ENCODE data around the gene DYDC2.

DYDC2 gene

GRCh38 chr10:80365510-80365909, 8.9 kb downstream of the DYDC2 start:
- H3K27me3 ChIP-seq (ENCODE audit: control insufficient read depth, insufficient read depth, low read length): no peaks in the 10 kb centered on the region
- H3K4me1 ChIP-seq (ENCODE audit: control insufficient read depth, insufficient read depth, low read length): no peaks in the 10 kb centered on the region
- no peak overlapping the region for H3K4me3 ChIP-seq (ENCODE audit: low read depth, low read length)
- H3K9me3 ChIP-seq (ENCODE audit: control insufficient read depth, insufficient read depth, low read length): peaks cover 18% of the 10 kb centered on the region
- H3K27ac ChIP-seq (ENCODE audit: low read depth, low read length): no peak overlapping the region
- H3K9ac ChIP-seq (ENCODE audit: low read depth, low read length): no peak overlapping the region
- H3K36me3 ChIP-seq (ENCODE audit: control insufficient read depth, insufficient read depth, low read length): no peaks in the 10 kb centered on the region; the same call in 1 of the 2 replicates

- no peaks in the 10 kb centered on the region for H3K27me3 ChIP-seq (ENCODE audit: control insufficient read depth, insufficient read depth, low read length)
- H3K9me3 ChIP-seq (ENCODE audit: control insufficient read depth, insufficient read depth, low read length): peaks cover 17% of the 10 kb centered on the region
- no peak overlapping the region for H3K4me3 ChIP-seq (ENCODE audit: low read depth, low read length)
- H3K27ac ChIP-seq (ENCODE audit: low read depth, low read length): no peak overlapping the region
- no peaks in the 10 kb centered on the region; the same call in 1 of the 2 replicates for H3K36me3 ChIP-seq (ENCODE audit: control insufficient read depth, insufficient read depth, low read length)
- H3K4me1 ChIP-seq (ENCODE audit: control insufficient read depth, insufficient read depth, low read length): no peaks in the 10 kb centered on the region
- no peak overlapping the region for H3K9ac ChIP-seq (ENCODE audit: low read depth, low read length)
Observed at GRCh38 chr10:80371467-80371866, 14.9 kb downstream of the DYDC2 start.

GRCh38 chr10:80372675-80373074, 16.1 kb downstream of the DYDC2 start:
- H3K36me3 ChIP-seq (ENCODE audit: control insufficient read depth, insufficient read depth, low read length): no peaks in the 10 kb centered on the region
- no peak overlapping the region for H3K9ac ChIP-seq (ENCODE audit: low read depth, low read length)

GRCh38 chr10:80373502-80373901, 16.9 kb downstream of the DYDC2 start:
- no peak overlapping the region for H3K9ac ChIP-seq (ENCODE audit: low read depth, low read length)
- H3K36me3 ChIP-seq (ENCODE audit: control insufficient read depth, insufficient read depth, low read length): no peaks in the 10 kb centered on the region
- no peak overlapping the region for H3K4me3 ChIP-seq (ENCODE audit: low read depth, low read length)
- no peaks in the 10 kb centered on the region for H3K27me3 ChIP-seq (ENCODE audit: control insufficient read depth, insufficient read depth, low read length)
- no peaks in the 10 kb centered on the region for H3K9me3 ChIP-seq (ENCODE audit: control insufficient read depth, insufficient read depth, low read length)
- no peaks in the 10 kb centered on the region for H3K4me1 ChIP-seq (ENCODE audit: control insufficient read depth, insufficient read depth, low read length)
- no peak overlapping the region for H3K27ac ChIP-seq (ENCODE audit: low read depth, low read length)

More at GRCh38 chr10:80372675-80373074, 16.1 kb downstream of the DYDC2 start:
- H3K27me3 ChIP-seq (ENCODE audit: control insufficient read depth, insufficient read depth, low read length): no peaks in the 10 kb centered on the region
- no peaks in the 10 kb centered on the region for H3K4me1 ChIP-seq (ENCODE audit: control insufficient read depth, insufficient read depth, low read length)
- H3K27ac ChIP-seq (ENCODE audit: low read depth, low read length): no peak overlapping the region
- peaks cover 5% of the 10 kb centered on the region; the same call in 1 of the 2 replicates for H3K9me3 ChIP-seq (ENCODE audit: control insufficient read depth, insufficient read depth, low read length)
- no peak overlapping the region for H3K4me3 ChIP-seq (ENCODE audit: low read depth, low read length)

- no peaks in the 10 kb centered on the region for H3K36me3 ChIP-seq (ENCODE audit: control insufficient read depth, insufficient read depth, low read length)
- no peaks in the 10 kb centered on the region for H3K4me1 ChIP-seq (ENCODE audit: control insufficient read depth, insufficient read depth, low read length)
- no peak overlapping the region for H3K9ac ChIP-seq (ENCODE audit: low read depth, low read length)
- no peak overlapping the region for H3K4me3 ChIP-seq (ENCODE audit: low read depth, low read length)
- H3K27ac ChIP-seq (ENCODE audit: low read depth, low read length): no peak overlapping the region
- no peaks in the 10 kb centered on the region for H3K27me3 ChIP-seq (ENCODE audit: control insufficient read depth, insufficient read depth, low read length)
- no peaks in the 10 kb centered on the region for H3K9me3 ChIP-seq (ENCODE audit: control insufficient read depth, insufficient read depth, low read length)
Observed at GRCh38 chr10:80379701-80380100, 23.1 kb downstream of the DYDC2 start.

GRCh38 chr10:80380185-80380584, 23.6 kb downstream of the DYDC2 start:
- H3K9me3 ChIP-seq (ENCODE audit: control insufficient read depth, insufficient read depth, low read length): no peaks in the 10 kb centered on the region
- no peak overlapping the region for H3K27ac ChIP-seq (ENCODE audit: low read depth, low read length)
- H3K36me3 ChIP-seq (ENCODE audit: control insufficient read depth, insufficient read depth, low read length): no peaks in the 10 kb centered on the region
- no peak overlapping the region for H3K4me3 ChIP-seq (ENCODE audit: low read depth, low read length)
- no peaks in the 10 kb centered on the region for H3K27me3 ChIP-seq (ENCODE audit: control insufficient read depth, insufficient read depth, low read length)
- H3K9ac ChIP-seq (ENCODE audit: low read depth, low read length): no peak overlapping the region
- no peaks in the 10 kb centered on the region for H3K4me1 ChIP-seq (ENCODE audit: control insufficient read depth, insufficient read depth, low read length)

- Histone ChIP-seq H3K9me3 (ENCODE audit: control insufficient read depth, insufficient read depth, low read length) (no peaks in the 10 kb centered on the region), H3K27ac (ENCODE audit: low read depth, low read length) (no peak overlapping the region), H3K27me3 (ENCODE audit: control insufficient read depth, insufficient read depth, low read length) (no peaks in the 10 kb centered on the region), H3K36me3 (ENCODE audit: control insufficient read depth, insufficient read depth, low read length) (no peaks in the 10 kb centered on the region), H3K4me1 (ENCODE audit: control insufficient read depth, insufficient read depth, low read length) (no peaks in the 10 kb centered on the region), H3K4me3 (ENCODE audit: low read depth, low read length) (no peak overlapping the region), H3K9ac (ENCODE audit: low read depth, low read length) (no peak overlapping the region)
Observed at GRCh38 chr10:80382989-80383388, 26.4 kb downstream of the DYDC2 start.

- Histone ChIP-seq H3K9me3 (ENCODE audit: control insufficient read depth, insufficient read depth, low read length) (no peaks in the 10 kb centered on the region), H3K4me1 (ENCODE audit: control insufficient read depth, insufficient read depth, low read length) (no peaks in the 10 kb centered on the region), H3K36me3 (ENCODE audit: control insufficient read depth, insufficient read depth, low read length) (no peaks in the 10 kb centered on the region), H3K27me3 (ENCODE audit: control insufficient read depth, insufficient read depth, low read length) (no peaks in the 10 kb centered on the region), H3K9ac (ENCODE audit: low read depth, low read length) (no peak overlapping the region), H3K4me3 (ENCODE audit: low read depth, low read length) (no peak overlapping the region), H3K27ac (ENCODE audit: low read depth, low read length) (no peak overlapping the region)
Observed at GRCh38 chr10:80390740-80391139, 34.2 kb downstream of the DYDC2 start.

GRCh38 chr10:80392250-80392649, 35.7 kb downstream of the DYDC2 start:
- H3K27me3 ChIP-seq (ENCODE audit: control insufficient read depth, insufficient read depth, low read length): no peaks in the 10 kb centered on the region
- H3K4me3 ChIP-seq (ENCODE audit: low read depth, low read length): no peak overlapping the region
- H3K9ac ChIP-seq (ENCODE audit: low read depth, low read length): no peak overlapping the region
- H3K27ac ChIP-seq (ENCODE audit: low read depth, low read length): no peak overlapping the region
- H3K9me3 ChIP-seq (ENCODE audit: control insufficient read depth, insufficient read depth, low read length): no peaks in the 10 kb centered on the region
- no peaks in the 10 kb centered on the region for H3K4me1 ChIP-seq (ENCODE audit: control insufficient read depth, insufficient read depth, low read length)
- H3K36me3 ChIP-seq (ENCODE audit: control insufficient read depth, insufficient read depth, low read length): no peaks in the 10 kb centered on the region

GRCh38 chr10:80394358-80394916, 37.9 kb downstream of the DYDC2 start:
- Histone ChIP-seq H3K36me3 (ENCODE audit: control insufficient read depth, insufficient read depth, low read length) (no peaks in the 10 kb centered on the region), H3K9me3 (ENCODE audit: control insufficient read depth, insufficient read depth, low read length) (no peaks in the 10 kb centered on the region), H3K4me1 (ENCODE audit: control insufficient read depth, insufficient read depth, low read length) (no peaks in the 10 kb centered on the region), H3K4me3 (ENCODE audit: low read depth, low read length) (no peak overlapping the region), H3K27ac (ENCODE audit: low read depth, low read length) (no peak overlapping the region), H3K27me3 (ENCODE audit: control insufficient read depth, insufficient read depth, low read length) (no peaks in the 10 kb centered on the region), H3K9ac (ENCODE audit: low read depth, low read length) (no peak overlapping the region)

GRCh38 chr10:80397014-80397413, 40.4 kb downstream of the DYDC2 start:
- H3K4me3 ChIP-seq (ENCODE audit: low read depth, low read length): no peak overlapping the region
- H3K36me3 ChIP-seq (ENCODE audit: control insufficient read depth, insufficient read depth, low read length): no peaks in the 10 kb centered on the region
- H3K4me1 ChIP-seq (ENCODE audit: control insufficient read depth, insufficient read depth, low read length): no peaks in the 10 kb centered on the region
- no peaks in the 10 kb centered on the region for H3K9me3 ChIP-seq (ENCODE audit: control insufficient read depth, insufficient read depth, low read length)
- H3K9ac ChIP-seq (ENCODE audit: low read depth, low read length): no peak overlapping the region
- H3K27me3 ChIP-seq (ENCODE audit: control insufficient read depth, insufficient read depth, low read length): no peaks in the 10 kb centered on the region
- no peak overlapping the region for H3K27ac ChIP-seq (ENCODE audit: low read depth, low read length)
